ENCODE data around the gene PYDC1.
"Not testable (repeated sequence)": the region's sequence is repeated elsewhere in the genome, so short reads cannot be mapped to it uniquely, and the experiment has no call there.

PYDC1 gene

DNA sequence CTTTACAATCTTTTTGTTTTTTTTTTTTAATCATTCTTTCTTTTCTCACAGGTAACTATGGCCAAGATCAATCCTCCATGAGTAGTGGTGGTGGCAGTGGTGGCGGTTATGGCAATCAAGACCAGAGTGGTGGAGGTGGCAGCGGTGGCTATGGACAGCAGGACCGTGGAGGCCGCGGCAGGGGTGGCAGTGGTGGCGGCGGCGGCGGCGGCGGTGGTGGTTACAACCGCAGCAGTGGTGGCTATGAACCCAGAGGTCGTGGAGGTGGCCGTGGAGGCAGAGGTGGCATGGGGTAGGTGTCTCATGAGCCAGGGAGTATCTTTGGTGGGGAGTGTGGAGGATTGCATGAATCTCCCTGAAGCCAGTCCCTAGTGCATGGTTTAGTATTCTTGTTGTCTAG is 32.0 kb downstream of the PYDC1 start:
- intact Hi-C loops (cut with DNase I), result loop anchor here (10.0 kb wide), 1 partner anchor 270 kb away; the partner anchor contains the start of gene ARMC5
- DNase-seq, result peak in 2 of 10 donors; percentile 30 to 57

DNA sequence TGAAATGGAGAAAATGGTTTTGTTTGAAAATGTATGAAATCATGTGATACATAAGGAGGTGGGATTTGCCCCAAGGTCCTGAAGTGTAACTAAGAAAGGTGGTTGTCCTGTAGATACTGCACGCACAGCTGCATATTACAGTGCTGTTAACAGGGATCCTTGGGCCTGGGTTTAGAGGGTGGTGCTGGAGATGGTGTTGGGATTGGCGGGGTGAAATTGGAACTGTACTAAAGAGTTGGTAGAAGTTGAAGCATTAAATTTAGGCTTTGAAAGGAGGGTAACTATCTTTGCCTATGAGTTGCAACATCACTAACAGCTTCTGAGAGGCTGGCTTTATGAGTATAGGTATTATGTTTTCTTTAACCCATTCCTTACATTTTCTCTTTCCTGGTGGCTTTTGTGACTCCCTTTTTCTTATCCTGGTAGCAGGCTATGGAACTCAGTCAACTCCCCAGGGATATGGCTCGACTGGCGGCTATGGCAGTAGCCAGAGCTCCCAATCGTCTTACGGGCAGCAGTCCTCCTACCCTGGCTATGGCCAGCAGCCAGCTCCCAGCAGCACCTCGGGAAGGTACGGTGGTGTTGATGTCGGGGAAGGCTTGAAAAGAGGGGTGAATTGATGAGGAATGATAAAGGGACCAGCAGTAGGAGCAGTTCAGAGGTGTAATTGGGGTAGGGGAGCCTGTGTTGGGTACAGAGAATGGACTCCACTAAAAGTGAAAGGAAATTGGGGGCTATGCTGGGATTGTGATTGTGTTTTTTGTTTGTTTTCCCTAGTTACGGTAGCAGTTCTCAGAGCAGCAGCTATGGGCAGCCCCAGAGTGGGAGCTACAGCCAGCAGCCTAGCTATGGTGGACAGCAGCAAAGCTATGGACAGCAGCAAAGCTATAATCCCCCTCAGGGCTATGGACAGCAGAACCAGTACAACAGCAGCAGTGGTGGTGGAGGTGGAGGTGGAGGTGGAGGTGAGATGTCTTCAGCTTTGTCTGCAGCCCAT is 33.2 kb downstream of the PYDC1 start:
- peak in 1 of 10 donors; percentile 46 for DNase-seq
- intact Hi-C loops (cut with DNase I), result loop anchor here (10.0 kb wide), 1 partner anchor 271 kb away; the partner anchor contains the start of gene ARMC5

DNA sequence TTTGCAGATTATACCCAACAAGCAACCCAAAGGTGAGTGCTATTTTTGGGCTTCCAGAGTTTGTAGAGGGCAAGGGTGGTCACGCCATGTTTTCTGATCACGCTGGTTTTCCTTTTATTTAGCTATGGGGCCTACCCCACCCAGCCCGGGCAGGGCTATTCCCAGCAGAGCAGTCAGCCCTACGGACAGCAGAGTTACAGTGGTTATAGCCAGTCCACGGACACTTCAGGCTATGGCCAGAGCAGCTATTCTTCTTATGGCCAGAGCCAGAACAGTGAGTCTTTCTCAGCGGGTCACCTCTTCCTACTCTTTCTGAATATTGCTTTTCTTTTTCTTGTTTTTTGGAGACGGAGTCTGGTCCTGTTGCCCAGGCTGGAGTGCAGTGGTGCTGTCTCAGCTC is 34.5 kb downstream of the PYDC1 start:
- intact Hi-C loops (cut with DNase I), result loop anchor here (10.0 kb wide), 1 partner anchor 272 kb away; the partner anchor contains the start of gene ARMC5
- DNase-seq, result peak in 1 of 10 donors; percentile 21

DNA sequence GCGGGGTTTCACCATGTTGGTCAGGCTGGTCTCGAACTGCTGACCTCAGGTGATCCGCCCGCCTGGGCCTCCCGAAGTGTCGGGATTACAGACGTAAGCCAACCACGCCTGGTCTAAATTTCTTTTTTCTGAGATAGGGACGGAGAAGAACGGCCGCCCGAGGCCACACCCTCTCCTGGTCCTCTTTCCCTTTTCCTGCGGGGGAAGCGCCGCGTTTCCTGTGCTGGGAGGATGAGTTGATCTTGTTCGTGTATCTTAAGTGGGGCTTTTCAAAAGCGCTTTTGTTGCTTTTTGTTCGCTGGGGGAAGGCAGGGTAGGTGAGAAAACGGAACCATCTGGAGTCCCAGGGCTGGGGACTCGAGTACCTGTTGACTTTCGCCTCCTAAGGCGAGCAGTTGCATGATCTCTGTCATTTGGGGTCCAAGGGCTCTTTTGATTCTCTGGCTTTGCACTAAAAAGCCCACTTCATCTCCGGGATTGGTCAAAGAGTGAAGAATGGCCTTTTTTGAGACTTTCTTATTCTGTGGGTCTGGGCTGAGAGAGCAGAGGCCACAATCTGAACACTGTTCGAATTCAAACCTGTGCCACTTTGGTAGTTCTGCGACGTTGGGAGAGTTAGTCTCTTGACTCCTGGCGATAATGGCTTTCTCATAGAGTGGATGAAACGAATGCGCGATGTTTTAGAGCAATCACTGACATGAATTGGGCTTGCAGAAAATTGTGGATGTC is 35.7 kb downstream of the PYDC1 start:
- DNase-seq, result peak in 2 of 10 donors; percentile 72 to 84
- intact Hi-C loops (cut with DNase I), result loop anchor here (2.0 to 10.0 kb wide), 2 partner anchors 38 to 274 kb away; partner anchors contain the start of gene ARMC5

DNA sequence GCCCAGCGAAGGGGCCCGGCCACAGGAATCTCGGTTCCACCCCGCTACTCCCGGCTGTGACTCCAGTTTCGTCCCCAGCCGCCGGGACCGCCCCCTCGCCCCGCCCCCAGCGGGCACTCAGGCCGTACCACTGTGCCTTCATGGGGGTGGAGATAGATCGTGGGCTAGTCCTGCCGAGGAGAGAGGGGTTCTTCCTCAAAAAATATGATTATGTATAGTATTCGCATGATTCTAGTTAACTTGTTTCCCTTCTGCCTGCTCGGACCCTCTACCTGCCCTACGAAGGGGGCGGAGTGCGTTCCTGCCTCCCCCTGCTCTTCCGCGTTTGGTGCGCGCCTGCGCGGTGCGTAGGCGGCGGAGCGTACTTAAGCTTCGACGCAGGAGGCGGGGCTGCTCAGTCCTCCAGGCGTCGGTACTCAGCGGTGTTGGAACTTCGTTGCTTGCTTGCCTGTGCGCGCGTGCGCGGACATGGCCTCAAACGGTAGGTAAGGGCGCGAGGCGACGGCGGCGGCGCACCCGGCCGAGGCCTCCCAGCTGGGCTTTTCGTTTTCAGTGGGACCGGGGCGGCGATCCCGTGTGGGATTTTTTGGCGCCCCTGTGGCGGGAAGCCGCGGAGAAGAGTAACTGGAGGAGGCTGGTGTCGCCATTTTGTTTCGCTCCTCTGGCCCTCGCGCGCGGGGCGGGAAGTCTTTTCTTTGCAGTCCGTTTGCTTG is 37.0 kb downstream of the PYDC1 start, which contains the start of gene FUS:
TSS of gene FUS (plus strand) at position 393 of the 713 bp plus-strand sequence. CDS start at position 469, 76 bp downstream.
- DNase-seq, result peak; percentile 84 to 98 (median 90)
- intact Hi-C loops (cut with DNase I), result loop anchor here (2.0 to 10.0 kb wide), 2 partner anchors 37 to 275 kb away; partner anchors contain the start of gene ARMC5

DNA sequence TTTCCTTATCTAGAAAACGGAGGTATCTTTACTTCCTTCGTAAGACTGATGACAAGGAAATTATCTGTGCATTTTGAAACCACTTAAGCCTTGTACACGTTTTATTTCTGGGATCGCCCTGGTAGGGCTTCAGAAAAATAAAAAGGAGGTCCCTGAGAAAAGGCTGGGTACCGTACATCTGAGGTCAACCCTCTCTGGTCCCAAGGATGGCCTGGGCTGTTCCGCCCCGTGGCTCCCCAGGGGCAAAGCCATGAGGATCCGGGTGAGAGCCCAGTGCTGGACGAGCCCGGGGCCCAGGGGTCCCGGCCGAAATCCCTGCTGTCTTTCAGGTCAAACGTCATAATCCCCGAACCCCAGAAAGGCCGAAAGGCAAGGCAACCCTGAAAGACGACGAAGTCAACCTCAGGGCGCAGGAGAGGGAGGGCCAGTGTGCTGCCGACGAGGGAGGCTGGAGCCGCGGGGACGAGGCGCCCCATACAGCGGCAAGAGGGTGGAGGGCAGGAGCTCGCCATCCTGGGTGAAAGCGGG is 37.7 kb downstream of the PYDC1 start:
- intact Hi-C loops (cut with DNase I), result no loop called here
- peak in 1 of 10 donors; percentile 86 for DNase-seq

DNA sequence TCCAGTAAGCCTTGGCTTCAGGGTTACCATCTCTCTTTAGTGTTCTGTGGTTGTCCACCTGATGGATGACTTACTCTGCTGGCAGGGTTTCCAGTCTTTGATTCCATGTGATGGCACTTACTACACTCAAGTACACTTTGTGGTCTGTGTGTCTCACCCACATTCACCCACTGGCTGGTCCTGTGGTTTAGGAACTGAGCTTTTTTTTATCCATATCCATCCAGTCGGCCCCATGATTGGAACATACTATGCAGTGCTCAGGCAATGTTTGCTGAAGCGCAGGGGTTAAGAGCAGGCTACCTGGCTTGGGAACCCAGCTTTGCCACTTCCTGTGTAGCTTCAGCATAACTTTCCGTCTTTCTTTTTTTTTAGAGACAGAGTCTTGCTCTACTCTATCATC is 39.8 kb downstream of the PYDC1 start:
- peak in 1 of 10 donors; percentile 2 for DNase-seq
- intact Hi-C loops (cut with DNase I), result no loop called here

DNA sequence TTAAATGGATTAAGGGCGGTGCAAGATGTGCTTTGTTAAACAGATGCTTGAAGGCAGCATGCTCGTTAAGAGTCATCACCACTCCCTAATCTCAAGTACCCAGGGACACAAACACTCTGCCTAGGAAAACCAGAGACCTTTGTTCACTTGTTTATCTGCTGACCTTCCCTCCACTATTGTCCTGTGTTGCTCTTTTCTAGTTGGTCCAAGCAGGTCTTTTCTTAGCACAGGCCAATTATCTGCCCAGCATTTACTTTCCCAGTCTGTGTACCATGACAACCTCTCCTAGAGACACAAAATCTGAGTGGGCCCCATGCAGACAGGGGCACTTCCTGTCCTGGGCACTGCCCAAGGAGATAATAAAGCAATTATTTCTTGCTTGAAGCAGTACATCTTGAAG is 46.9 kb downstream of the PYDC1 start:
- DNase-seq, result peak in 1 of 10 donors; percentile 15
- intact Hi-C loops (cut with DNase I), result not testable (repeated sequence)

DNA sequence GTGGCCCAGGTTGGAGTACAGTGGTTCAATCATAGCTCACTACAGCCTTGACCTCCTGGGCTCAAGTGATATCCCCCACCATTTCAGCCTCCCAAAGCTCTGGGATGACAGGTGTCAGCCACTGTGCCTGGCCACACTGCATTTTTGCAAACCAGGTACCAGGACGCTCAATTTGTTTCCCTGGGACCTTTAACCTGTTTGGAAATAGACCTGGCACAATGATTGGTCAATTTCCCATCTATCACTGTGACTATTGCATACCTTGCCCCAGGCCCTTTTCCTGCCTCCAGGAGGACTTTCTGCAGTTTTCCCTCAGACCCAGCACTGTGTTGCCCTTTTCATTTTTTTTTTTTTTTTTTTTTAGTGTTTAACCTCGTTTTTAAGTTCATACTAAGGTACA is 48.1 kb downstream of the PYDC1 start:
- no peak for DNase-seq
- intact Hi-C loops (cut with DNase I), result no loop called here

DNA sequence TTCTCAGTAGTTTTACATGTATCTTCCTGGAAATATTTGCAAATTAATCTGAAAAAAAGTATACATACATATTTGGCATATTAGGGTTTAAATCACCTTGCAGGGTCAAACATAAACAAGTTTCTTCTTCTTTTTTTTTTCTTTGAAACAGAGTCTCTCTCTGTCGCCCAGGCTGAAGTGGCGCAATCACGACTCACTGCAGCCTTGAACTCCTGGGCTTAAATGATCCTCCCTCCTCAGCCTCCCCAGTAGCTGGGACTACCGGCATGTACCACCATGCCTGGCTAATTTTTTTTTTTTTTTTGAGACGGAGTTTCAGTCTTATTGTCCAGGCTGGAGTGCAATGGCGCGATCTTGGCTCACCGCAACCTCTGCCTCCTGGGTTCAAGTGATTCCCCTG is 49.6 kb downstream of the PYDC1 start:
- intact Hi-C loops (cut with DNase I), result no loop called here

More for the DNA sequence above, 49.6 kb downstream of the PYDC1 start:
- peak in 1 of 10 donors; percentile 2 for DNase-seq

Measured in posterior cingulate gyrus (tissue), 11 donors.